GM12865 (cell line): ENCODE results near the gene YOD1.

Source experiments
- DNase-seq: peaks from one replicate; pipeline ENCODE4 v3.0.0; 2010; ENCODE audit warnings: low read depth
- H3K4me3 ChIP-seq: 2 replicates; pipeline ENCODE4 v1.5.1; 2011; ENCODE audit warnings: mild to moderate bottlenecking, low read depth, low read length, control low read depth
- TF ChIP-seq, protein P1 (sequence below): IDR thresholded peaks from 2 replicates; pipeline ENCODE4 v1.5.1; 2011; ENCODE audit warnings: low read length, control low read depth, low read depth, inconsistent platforms; ENCODE audit not compliant: insufficient read depth; ENCODE audit errors: missing control alignments

Gene YOD1

DNA sequence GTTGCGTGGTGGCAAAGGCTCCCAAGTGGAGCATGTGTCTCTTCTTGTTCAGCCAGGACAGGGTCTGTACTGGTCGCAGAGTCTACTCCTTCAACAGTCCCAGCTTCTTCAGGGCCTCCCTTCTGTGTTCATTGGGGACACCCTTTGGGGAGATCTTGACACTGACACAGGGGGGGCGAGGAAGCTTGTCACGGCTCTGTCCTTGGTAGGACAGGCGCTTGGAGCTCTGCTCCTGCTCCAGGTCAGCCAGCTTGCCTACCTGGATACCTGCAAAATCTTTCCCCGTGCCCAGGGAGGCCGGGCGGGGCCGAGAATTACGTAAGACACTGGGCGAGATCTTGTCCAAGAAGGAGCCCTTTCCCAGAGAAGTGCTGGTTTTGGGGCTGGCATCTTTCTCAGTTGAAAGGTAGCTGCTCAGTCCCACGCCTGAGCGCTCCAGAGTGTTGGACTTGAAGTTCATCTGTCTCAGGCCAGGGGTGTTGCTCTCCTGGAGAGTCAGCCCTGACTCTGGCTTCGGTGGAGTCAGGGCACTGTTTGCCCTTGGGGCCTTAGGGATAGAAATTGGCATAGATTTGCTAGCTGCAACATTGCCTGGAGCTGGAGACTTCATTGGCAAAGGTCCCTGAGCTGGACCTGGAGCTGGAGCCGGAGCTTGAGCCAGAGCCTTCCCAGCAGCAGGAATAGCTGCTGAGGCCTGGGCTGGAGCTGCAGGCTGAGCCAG is 29.0 kb downstream of the YOD1 start:
- TF ChIP-seq, protein P1, sequence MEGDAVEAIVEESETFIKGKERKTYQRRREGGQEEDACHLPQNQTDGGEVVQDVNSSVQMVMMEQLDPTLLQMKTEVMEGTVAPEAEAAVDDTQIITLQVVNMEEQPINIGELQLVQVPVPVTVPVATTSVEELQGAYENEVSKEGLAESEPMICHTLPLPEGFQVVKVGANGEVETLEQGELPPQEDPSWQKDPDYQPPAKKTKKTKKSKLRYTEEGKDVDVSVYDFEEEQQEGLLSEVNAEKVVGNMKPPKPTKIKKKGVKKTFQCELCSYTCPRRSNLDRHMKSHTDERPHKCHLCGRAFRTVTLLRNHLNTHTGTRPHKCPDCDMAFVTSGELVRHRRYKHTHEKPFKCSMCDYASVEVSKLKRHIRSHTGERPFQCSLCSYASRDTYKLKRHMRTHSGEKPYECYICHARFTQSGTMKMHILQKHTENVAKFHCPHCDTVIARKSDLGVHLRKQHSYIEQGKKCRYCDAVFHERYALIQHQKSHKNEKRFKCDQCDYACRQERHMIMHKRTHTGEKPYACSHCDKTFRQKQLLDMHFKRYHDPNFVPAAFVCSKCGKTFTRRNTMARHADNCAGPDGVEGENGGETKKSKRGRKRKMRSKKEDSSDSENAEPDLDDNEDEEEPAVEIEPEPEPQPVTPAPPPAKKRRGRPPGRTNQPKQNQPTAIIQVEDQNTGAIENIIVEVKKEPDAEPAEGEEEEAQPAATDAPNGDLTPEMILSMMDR = no peak
- no peak for DNase-seq

DNA sequence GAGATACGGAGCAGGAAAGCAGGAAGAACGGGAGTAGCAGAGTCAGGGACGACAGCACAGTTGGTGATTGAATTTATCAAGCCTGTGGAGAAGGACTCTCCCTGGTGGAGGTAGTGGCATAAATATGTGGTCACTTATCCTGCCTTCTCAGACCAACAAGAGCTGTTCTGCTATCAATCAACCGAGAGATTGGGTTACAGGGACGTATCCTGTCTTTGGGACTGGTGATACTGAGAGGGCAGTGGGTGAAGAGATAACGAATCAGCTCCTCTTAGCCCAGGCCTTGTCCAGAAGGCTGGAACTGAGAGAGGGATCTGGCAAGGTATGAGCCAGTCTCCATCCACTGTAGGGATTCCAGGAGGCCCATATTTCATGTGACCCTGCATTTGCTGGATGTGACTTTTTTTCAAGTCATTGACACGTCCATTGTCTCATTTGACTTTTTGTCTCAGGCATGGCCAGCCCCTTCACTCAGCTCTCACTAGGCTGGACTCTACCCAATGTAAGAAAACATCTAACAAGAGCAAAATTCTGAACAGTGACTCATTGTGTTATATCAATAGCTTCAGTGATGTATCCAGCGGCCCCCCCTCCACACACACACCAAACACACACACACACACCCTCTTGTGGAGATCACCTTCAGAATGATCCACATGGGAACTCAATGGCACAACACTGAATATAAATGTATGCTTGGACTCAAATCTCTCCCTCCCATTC is 29.7 kb downstream of the YOD1 start:
- TF ChIP-seq, protein P1 = no peak
- DNase-seq = no peak
- no peak overlapping the region for H3K4me3 ChIP-seq

More for the DNA sequence above, 29.0 kb downstream of the YOD1 start:
- no peak overlapping the region for H3K4me3 ChIP-seq

DNA sequence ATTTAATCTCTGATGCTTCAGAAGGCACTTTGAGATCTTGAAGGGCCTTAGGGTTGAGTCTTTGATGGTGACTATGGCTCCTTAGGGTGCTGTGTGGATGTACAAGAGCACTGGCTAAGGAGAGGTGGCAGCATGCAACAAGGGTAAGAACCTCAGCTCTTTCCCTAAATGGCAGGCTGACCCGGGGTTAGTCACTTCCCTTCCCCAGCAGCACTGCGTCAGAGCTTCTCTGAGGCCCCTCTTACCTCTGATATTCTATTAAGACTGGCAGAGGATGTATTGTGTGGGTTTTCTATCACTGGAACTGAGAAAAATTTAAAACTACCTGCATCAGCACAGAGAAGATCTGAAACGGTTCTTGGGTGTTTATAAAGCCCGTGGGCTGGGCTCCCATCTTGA is 30.3 kb downstream of the YOD1 start:
- DNase-seq = no peak
- H3K4me3 ChIP-seq = no peak overlapping the region
- TF ChIP-seq, protein P1 = no peak

DNA sequence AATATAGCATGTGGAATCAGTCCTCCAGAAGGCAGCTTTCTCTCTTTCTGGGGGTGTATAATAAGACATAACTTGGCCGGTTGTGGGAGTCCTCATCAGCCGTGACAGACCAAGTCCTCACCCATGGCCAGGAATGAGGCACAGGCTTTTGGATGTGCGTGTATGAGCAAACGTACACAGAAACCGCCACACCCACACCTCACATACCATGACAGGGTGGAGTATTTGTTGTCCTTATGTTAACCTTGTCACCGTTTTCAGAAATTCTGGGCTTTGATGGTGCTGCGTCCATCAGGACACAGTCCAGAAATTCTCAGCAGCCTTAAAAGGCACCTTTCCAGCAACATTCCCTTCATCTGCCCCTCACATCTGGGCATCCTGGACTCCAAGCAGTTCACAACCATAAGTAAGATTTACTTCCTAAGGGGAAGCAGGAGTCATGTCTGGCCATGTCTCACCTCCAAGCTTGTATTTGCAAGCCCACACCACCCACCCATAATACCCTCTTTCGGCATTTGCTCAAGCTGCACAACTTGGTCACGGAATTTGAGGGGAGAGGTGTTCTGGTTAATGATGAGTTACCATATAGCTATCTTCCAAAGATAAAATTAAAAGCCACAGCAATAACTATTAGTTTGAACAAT is 30.8 kb downstream of the YOD1 start:
- TF ChIP-seq, protein P1 = no peak
- no peak for DNase-seq
- H3K4me3 ChIP-seq = no peak overlapping the region

DNA sequence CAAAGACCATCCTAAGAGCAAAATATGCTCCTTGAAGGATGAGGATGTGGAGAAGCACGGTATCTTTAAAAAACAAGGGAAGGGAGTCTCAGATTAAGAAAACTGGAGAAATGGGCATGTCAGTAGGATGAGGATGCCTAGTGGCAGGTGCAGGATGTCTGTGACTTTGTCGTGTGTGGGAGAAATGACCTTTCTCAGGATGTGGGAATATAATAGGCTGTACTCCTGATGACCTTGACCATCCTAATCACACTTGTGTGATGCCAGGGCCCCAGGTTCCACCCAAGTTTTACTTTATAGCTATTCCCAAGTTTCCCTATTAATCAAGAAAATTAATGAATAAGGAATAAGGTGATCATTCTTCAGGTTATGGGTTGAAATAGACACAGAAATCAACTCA is 31.3 kb downstream of the YOD1 start:
- no peak for DNase-seq
- H3K4me3 ChIP-seq = no peak overlapping the region
- TF ChIP-seq, protein P1 = no peak

DNA sequence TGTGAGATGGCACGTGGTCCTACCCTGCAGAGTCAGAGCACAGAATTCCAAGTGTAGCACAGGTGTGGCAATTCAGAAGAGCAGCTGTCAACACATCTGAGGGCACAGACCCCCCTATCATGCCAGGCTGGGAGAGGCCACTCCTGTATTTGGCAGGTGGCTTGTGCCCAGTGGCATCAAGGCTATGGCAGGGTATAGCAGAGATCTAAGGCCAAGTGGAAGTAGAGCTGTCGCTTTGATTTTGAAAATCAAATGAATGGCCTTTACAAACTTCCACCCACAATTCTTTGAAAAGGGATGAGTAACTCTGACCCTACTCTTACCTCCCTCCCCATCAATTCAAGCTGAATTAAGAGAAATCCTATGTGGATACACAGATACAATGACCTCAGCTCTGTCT is 31.8 kb downstream of the YOD1 start:
- DNase-seq = no peak
- TF ChIP-seq, protein P1 = no peak
- H3K4me3 ChIP-seq = no peak overlapping the region
